GM19467 (cell line): ENCODE results near the gene ARF1.

Source experiments
- ATAC-seq: cut with Tn5 transposase; IDR thresholded peaks from one replicate; pipeline ENCODE4 v1.9.1; 2021; ENCODE audit warnings: mild to moderate bottlenecking, moderate library complexity; ENCODE audit not compliant: unreplicated experiment

Gene ARF1

GRCh38 chr1:228068359-228068758, 14.1 kb upstream of the ARF1 start:
- ATAC-seq = no peak

- ATAC-seq = no peak
Measured at GRCh38 chr1:228070173-228070572, 12.3 kb upstream of the ARF1 start.

DNA sequence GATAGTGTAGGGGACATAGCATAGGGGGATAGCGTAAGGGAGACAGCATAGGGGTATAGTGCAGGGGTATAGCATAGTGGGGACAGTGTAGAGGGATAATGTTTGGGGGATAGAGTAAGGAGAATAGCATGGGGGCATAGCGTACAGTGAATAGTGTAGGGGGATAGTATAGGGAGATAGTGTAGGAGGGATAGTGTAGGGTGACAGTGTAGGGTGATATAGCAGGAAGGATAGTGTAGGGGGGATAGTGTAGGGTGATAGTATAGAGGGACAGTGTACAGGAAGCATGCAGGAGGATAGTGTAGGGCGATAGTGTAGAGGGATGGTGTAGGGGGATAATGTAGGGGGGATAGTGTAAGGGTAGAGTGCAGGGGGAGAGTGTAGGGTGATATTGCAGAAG, 11.7 kb upstream of the ARF1 start:
- no peak for ATAC-seq

GRCh38 chr1:228071839-228072657, 10.5 kb upstream of the ARF1 start:
- ATAC-seq = no peak

DNA sequence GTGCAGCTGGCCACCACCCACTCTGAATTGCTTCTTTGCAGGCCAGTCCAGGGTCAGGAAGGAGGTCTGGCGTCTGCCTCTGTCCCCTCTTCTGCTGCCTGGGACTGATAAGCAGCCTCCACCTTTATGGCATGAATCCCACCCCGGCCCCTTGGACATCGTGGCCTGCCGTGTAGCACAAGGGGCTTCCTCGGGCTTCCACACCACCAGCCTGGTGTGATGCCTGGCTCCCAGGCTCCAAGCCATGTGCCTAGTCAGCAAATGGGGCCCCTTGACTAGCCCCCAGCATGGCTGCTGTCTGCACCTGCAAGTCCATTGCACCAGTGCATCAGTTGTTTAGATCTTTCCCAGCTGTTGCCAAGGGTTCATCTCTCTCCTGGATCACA, 9.9 kb upstream of the ARF1 start:
- no peak for ATAC-seq

- ATAC-seq = no peak
Measured at GRCh38 chr1:228073061-228073856, 9.2 kb upstream of the ARF1 start.

DNA sequence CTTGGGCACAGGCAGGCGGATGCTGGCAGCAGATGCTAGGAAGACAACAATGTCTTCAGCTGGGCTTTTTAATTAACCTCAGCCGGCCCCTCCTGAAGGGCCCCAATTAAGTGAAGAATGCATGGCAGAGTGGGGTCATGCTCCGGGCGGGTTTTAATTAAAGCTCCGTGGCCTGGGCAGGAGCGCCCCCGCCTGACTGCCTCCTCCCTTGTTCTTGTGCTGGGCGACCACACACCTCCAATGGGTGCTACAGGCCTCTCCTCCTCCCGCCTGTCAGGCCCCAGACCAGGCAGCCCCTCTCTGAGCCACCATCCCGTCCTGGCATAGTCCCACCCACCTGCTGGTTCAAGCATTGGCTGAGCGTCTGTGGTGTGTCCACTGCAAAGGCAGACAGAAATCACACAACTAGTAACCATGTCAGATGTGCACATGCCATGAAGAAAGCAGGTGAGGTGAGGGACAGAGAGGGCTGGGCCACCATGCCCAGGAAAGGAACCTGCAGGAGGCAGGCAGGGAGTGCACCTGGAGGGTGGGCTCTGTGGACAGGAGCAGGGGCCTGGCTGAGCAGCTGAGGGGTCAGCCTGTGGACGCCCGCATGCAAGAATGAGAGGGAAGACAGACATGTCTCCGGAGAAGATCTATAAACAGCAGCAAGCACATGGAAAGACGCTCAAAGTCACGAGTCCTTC, 8.5 kb upstream of the ARF1 start:
- ATAC-seq = no peak

GRCh38 chr1:228074954-228075730, 7.4 kb upstream of the ARF1 start:
- no peak for ATAC-seq

DNA sequence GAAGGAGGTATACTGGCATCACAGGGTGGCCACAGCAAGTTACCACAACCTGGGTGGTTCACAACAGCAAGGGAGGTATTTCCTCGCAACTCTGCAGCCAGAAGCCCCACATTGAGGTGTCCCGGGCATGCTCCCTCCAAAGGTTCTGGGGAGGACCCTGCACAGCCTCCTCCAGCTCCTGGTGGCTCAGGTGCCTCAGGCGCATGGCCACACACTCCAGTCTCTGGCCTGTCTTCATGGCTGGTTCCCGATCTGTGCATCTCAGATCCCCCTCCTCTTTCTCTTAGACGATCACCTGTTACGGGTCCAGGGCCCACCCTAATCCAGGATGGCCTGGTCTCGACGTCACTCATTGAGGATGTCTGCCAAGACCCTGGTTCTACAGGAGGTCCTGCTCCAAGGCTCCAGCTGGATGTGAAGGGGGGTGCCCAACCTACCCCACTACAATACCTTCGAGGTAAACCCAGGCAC, 6.7 kb upstream of the ARF1 start:
- ATAC-seq = no peak

DNA sequence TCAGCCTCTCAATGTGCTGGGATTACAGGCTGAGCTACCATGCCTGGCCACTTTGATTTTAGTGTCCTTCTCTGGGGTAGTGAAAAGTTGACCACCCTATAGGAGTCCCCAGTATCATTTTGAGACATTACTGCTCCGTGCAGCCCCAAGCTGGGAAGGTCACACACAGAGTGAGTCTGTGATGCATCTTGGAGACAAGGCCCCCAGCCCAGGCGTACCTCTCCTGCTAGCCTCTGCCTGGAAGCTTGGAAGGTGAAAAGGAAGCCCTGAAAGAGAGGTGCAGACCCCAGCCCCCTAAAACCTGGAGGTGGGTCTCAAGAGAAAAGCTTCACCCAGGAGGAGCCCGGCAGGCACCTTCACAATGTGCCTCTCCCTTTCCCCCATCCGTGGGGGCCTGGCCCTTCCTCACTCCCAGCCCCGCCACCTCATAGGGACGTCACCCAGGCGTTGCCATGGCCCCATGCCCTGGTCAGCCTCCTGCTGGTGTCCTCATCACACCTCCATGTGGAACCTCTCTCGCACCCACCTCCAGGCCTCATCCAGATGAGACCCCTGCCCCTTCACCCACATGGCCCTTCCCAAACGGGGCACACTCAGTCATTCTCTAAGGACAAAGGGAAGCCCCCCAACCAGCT, 5.6 kb upstream of the ARF1 start:
- no peak for ATAC-seq

DNA sequence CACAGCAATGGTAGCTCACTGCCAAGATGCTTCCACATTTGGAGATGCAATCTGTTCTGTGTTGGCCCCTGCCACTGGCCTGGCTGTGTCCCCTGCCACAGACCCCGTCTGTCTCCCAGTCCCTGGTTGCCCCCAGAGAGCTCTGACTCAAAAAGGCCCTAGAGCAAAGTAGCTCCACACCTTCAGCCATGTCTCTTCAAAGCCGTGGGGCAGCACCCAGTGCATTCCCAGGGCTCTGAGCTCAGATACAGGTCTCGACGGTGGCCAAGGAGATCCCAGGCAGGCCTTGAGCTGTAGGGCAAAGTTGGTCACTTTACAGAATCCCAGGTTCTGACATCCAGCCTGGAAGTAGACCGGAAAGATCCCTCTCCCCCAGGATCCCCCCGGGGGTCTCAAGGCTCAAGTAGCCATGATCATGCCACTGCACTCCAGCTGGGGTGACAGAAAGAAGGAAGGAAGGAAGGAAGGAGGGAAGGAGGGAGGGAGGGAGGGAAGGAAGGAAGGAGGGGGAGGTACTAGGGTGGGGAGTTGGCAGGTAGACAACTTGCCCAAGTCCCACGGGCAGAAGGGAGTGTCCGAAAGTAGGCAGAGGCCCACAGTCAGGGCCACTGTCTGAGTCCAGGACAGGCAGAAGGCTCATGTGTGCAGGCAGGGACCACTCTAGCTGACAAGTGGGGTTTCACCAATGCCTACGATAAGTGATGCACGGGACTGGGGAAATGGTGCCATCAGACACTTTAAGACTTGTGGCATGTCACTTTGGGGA, 4.8 kb upstream of the ARF1 start:
- no peak for ATAC-seq

DNA sequence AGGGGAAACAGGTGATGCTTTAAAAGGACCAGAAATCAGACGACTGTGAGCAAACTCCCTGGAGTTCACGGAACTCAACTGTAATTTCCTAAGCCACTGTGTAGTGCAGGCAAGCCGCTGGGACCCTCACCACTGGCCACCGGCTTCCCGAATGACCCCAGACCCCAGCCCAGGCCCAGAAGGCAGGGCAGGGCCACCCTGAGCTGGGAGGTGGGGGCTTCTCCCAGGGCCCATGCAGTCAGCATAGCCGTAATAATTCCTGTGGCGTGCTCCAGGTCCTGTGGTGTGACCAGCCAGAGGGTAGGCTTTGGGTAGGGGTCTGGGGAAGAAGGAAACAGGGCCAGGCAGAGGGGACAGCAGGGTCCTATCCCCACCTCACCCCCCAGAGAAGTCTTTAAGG, 3.5 kb upstream of the ARF1 start:
- no peak for ATAC-seq

- no peak for ATAC-seq
Measured at GRCh38 chr1:228079601-228080263, 2.8 kb upstream of the ARF1 start.

DNA sequence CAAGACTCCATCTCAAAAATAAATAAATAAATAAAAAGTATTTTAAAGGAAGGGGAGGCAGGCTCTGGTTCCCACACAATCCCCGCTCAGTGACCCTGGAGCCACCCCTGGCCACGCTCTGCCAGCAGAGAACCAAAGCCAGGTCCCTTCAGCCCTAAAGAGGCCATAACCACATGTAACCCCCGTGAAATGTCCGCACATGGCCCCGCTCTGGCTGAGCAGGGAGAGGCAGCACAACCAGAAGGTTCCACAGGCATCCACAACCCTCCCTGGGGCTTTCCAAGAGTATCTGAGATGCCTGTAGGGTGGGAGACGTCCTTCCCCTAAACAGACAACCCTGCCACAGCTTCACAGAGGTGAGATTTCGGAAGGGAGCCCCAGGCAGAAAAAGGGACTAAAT, 1.4 kb upstream of the ARF1 start:
- no peak for ATAC-seq

GRCh38 chr1:228081578-228082213, 812 bp upstream of the ARF1 start:
- ATAC-seq = peak; percentile 9

- peak; percentile 11 for ATAC-seq
Measured at GRCh38 chr1:228082918-228083870, 686 bp downstream of the ARF1 start.

DNA sequence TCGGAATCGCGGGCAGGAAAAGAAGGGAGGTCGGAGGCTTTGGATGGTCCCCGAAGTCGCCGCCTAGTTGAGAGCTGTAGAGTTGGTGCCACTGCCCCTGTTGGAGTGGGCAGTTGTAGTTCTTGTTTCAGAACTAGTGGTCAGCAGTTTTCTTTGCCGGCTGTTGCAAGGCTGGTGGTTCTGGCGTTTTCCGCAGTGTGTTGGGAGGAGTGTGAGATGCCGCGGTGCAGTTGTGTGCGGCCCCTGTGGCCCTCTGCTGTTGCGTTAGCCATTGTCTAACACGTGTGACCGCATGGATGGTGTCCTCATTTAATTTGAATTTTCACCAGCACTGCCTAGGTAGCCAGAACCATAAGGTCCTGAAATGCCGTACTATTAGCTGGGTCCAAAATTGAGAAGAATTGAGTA, 1.4 kb downstream of the ARF1 start:
- ATAC-seq = no peak
